ENCODE data around the gene NKAIN1.

DNA sequence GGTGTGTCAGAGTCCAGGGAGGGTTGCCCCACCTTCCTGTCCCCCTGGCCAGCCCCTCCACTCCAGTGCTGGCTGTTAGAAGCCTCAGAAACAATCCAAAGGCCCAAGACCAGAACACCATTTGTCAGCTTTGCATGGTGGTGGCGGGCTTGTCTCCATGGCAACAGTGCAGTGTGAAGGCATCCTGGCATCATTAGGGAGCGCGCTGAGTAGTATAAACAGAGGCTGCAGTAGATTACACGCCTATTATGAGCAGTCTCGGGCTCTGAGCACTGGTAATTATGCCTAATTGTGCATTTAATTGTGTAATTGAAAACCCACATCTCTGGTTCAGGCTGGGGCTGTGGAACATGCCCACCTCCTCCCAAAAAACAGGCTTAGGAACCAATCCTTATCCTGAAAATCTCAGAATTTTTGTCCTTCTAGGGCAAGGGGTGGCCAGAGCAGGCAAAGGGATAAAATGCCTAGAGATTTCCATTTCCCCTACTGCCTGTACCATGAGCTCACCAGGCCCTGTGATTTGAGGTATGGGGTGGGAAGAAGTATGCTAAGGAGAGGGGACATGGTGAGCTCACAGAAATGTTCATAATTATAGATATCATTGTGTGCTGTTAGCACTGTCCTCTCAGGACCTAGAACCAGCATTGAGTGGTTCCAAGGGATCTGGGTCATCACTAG lies 11.7 kb downstream of the NKAIN1 start:
- TF ChIP-seq EZH2 (IDR thresholded peaks at IDR 0.05) (no peak), POLR2AphosphoS5 (IDR thresholded peaks at IDR 0.05; ENCODE audit: borderline replicate concordance, low read depth, low read length) (no peak)

Measured in SK-N-MC (cell line).